Measurements from ENCODE around the gene RMI2. TPM values are rescaled to one million over a fixed set of nuclear protein-coding genes. Genes with fewer than 3 reads are reported as not detected.

RMI2 gene
- total RNA-seq, 2 donors from 2014 or later, result 0.67 to 1.4 TPM

DNA sequence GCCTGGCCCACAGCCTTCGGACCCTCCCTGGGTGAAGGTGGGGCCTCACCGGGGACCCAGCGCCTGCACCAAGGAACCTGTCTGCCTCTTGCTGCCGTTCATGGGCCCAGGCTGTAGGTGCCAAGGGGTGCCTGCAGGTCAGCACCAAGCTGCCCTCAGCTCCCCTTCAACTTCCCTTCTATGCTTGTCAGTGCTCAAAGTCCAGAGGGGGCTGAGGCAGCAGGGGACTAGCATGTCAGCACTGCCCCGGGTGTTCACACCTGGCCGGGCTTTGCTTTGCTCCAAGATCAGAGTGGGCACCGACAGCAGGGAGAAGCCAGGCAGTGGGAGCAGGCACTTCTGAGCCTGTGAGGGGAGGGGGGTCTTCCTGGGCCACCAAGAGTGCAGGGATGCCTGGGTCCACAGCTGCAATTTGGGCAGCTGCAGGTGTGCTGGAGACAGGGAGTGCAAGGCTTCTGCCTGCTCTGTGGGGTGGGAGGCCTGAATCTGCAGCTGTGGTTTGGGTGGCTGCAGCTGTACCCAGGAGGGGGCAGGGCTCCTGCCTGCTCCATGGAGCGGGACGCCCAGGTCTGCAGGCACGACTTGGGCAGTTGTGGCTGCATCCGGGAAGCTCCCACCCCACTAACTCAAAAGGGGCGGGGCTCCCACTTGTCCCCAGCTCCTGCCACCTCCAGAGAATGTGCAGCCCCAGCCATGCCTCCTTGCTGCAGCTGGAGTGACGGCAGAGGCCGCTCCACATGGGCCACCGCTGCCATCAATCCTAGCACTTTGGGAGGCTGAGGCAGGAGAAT is 36.6 kb upstream of the RMI2 start:
- intact Hi-C loops (cut with DNase I), result no loop called here
- no peak for DNase-seq (ENCODE audit: low spot score)

GRCh38 chr16:11309895-11310633 is 35.2 kb upstream of the RMI2 start:
- no peak for DNase-seq (ENCODE audit: low spot score)
- intact Hi-C loops (cut with DNase I), result no loop called here

- intact Hi-C loops (cut with DNase I), result no loop called here
- DNase-seq (ENCODE audit: low spot score), result no peak
Observed at GRCh38 chr16:11310634-11310977, 34.7 kb upstream of the RMI2 start.

- intact Hi-C loops (cut with DNase I), result no loop called here
- DNase-seq (ENCODE audit: low spot score), result no peak
Observed at GRCh38 chr16:11310997-11311561, 34.2 kb upstream of the RMI2 start.

DNA sequence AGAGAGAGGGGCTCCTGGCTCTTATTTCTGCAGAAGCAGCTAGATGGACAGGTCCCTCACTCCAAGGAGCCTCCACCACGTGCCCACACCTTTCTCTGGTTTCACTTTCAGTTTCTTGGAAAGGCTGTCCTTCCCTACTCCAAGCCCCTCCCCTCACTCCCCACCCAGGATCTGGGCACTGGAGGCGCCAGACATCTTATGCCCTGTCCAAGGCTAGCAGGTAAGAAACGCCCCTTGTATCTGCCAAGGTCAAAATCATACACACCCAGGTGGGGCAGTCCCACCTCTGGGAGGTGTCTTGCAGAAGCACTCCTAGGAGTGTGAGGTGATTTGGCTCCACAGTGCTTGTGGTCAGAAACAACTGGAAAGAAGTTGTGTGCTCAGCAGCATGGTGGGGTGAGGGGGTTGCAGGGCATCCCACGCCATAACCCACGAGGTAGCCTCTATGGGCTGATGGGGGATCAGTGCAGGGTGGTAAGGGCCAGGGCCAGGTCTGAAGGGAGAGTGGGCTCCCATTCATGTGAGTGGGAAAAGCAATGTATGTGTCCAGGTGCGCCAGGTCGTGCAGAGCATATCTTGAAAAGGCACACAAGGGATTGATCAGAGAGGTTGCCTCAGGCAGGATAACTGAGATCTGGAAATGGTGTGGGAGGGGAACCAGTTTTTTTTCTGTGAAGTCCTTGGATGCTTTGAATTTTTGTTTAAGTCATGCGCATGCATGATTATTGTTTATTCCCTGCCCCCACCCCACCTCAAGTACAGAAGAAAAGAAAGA is 32.4 kb upstream of the RMI2 start:
- DNase-seq (ENCODE audit: low spot score), result no peak
- intact Hi-C loops (cut with DNase I), result no loop called here

- no peak for DNase-seq (ENCODE audit: low spot score)
- intact Hi-C loops (cut with DNase I), result no loop called here
Observed at GRCh38 chr16:11313493-11314308, 31.6 kb upstream of the RMI2 start.

- no peak for DNase-seq (ENCODE audit: low spot score)
- intact Hi-C loops (cut with DNase I), result no loop called here
Observed at GRCh38 chr16:11314309-11314894, 30.9 kb upstream of the RMI2 start.

- intact Hi-C loops (cut with DNase I), result no loop called here
Observed at GRCh38 chr16:11315510-11315909, 29.7 kb upstream of the RMI2 start.

GRCh38 chr16:11316331-11317015 is 28.8 kb upstream of the RMI2 start:
- intact Hi-C loops (cut with DNase I), result no loop called here
- no peak for DNase-seq (ENCODE audit: low spot score)

More at GRCh38 chr16:11315510-11315909, 29.7 kb upstream of the RMI2 start:
- no peak for DNase-seq (ENCODE audit: low spot score)

GRCh38 chr16:11318817-11319216 is 26.4 kb upstream of the RMI2 start:
- intact Hi-C loops (cut with DNase I), result no loop called here
- DNase-seq (ENCODE audit: low spot score), result no peak

DNA sequence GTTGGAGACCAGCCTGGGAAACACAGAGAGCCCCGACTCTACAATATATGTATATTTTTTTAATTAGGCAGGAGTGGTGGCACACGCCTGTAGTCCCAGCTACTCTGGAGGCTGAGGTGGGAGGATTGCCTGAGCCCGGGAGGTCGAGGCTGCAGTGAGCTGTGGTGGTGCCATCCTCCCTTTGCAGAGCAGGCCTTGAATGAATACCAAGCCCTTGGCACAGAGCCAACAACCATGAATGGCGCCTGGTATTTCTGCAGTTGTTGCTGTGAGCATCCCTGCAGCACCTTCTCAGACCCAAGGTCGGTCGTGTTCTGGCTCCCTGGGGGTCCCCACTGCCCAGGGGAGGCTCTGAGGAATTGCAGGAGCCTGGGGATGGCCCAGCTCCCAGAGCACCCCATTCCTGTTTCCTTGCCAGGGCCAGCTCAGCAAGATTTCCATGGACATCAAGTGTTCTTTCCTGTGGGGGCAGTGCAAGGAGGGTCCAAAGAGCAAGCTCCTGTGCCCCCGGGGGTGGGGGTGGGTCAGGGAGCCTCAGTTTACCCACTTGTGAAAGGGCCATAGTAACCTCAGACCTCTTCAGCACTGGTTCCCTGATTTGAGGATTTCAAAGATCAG is 25.6 kb upstream of the RMI2 start:
- intact Hi-C loops (cut with DNase I), result no loop called here
- DNase-seq (ENCODE audit: low spot score), result no peak

- DNase-seq (ENCODE audit: low spot score), result no peak
- intact Hi-C loops (cut with DNase I), result no loop called here
Observed at GRCh38 chr16:11320170-11320569, 25.1 kb upstream of the RMI2 start.

- intact Hi-C loops (cut with DNase I), result no loop called here
Observed at GRCh38 chr16:11321662-11322061, 23.6 kb upstream of the RMI2 start.

GRCh38 chr16:11322823-11323222 is 22.4 kb upstream of the RMI2 start:
- intact Hi-C loops (cut with DNase I), result no loop called here
- no peak for DNase-seq (ENCODE audit: low spot score)

More at GRCh38 chr16:11321662-11322061, 23.6 kb upstream of the RMI2 start:
- no peak for DNase-seq (ENCODE audit: low spot score)

- intact Hi-C loops (cut with DNase I), result no loop called here
- no peak for DNase-seq (ENCODE audit: low spot score)
Observed at GRCh38 chr16:11323551-11324336, 21.5 kb upstream of the RMI2 start.

DNA sequence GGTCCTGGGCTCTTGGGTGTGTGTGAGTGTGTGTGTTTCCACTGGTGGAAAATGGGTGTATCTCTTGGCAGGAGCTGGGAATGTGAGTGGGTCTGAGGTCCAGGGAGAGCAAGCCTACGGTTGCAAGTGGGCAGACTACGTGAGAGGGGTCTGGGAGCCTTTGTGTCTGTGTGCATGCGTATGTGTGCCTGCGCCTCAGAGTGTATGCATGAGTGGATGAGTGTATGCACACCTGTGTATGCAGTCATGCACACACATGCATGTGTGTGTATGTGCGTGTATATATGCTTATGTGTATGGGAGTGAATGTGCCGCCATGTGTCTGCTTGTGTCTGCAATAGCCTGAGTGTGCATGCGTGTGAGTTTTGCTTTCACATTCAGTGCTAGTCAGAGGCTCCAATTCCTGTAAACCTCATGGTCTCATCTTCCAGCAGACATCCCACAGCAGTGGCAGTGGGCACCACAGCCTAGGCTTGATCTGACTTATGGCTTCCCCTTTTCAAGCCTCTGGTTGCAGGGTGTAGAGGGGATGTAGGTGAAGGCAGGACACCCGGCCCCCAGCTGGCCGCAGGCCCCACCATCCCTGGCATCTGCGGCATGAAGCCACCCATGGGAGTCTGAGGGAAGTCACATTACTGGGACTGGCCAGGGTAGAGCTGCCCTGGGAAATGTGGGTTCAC is 19.7 kb upstream of the RMI2 start:
- intact Hi-C loops (cut with DNase I), result loop anchor here in 1 of 2 donors (5.0 kb wide), 1 partner anchor 63 kb away; no protein-coding TSS in a partner anchor
- no peak for DNase-seq (ENCODE audit: low spot score)

Data from posterior vena cava (tissue), 2 donors.